HepG2 (cell line): ENCODE data around the gene SLC39A3. TPM values are rescaled to one million over a fixed set of nuclear protein-coding genes. Genes with fewer than 3 reads are reported as not detected.

Experiments
- ATAC-seq: fragments of 200-7000 bp; cut with Tn5 transposase; 3 replicates; pipeline ENCODE4 v1.9.1; 2020; ENCODE audit warnings: mild to moderate bottlenecking, moderate library complexity
- BruUV-seq: library from RNA; stranded (reverse); fragments of 400-500 nt; replicated peaks from 2 replicates; lab custom pipeline; 2021; lab: Mats Ljungman, UMichigan
- CTCF ChIA-PET: fragments of 300-600 bp; formaldehyde crosslinking; extraction: SDS; loops from one replicate; lab custom pipeline; 2021; ENCODE audit warnings: low total read pairs, inconsistent platforms, low intra/inter-chr PET ratio; lab: Yijun Ruan, JAX
- POLR2A ChIA-PET: fragments of 350-600 bp; sonication (Branson Sonifier 250); formaldehyde crosslinking; loops from one replicate; lab custom pipeline; 2020; ENCODE audit warnings: antibody characterized with exemption, inconsistent platforms; lab: Yijun Ruan, JAX
- DNase-seq: peaks from one replicate; pipeline ENCODE4 v3.0.0-alpha.2; 2015; ENCODE audit warnings: low spot score
- FAIRE-seq: peaks from 3 replicates; lab custom pipeline; 2011; peaks lifted over from hg19 to GRCh38; lab: Jason Lieb, UNC
- H2AFZ ChIP-seq: one replicate; pipeline ENCODE4 v1.6.1; 2011; ENCODE audit warnings: low read length, inconsistent platforms
- H3K27ac ChIP-seq: fragments of 300-600 bp; 3 replicates; pipeline ENCODE4 v1.8.0; 2011; ENCODE audit warnings: mixed run types, mild to moderate bottlenecking, mixed read lengths, low read length, inconsistent platforms; ENCODE audit not compliant: insufficient read depth; ENCODE audit errors: extremely low read length
- H3K27me3 ChIP-seq, 2 experiments: fragments of 200-600 bp in 1 of 2; 2 replicates in 1 of 2; 3 replicates in 1 of 2; pipeline versions ENCODE4 v1.6.0 to v1.8.0; 2011; ENCODE audit warnings: low read length in 2 of 2, mild to moderate bottlenecking in 2 of 2, moderate library complexity in 2 of 2, inconsistent platforms in 1 of 2; ENCODE audit not compliant: insufficient read depth in 2 of 2, control insufficient read depth in 1 of 2
- H3K36me3 ChIP-seq, 2 experiments: fragments of 200-600 bp in 1 of 2; replicated peaks in 1 of 2; 2 replicates in 1 of 2; 3 replicates in 1 of 2; pipeline versions ENCODE4 v1.5.1 to v1.8.0; 2011; ENCODE audit warnings: low read length in 2 of 2, inconsistent platforms in 1 of 2; ENCODE audit not compliant: insufficient read depth in 2 of 2, control insufficient read depth in 1 of 2
- H3K4me1 ChIP-seq: 2 replicates; pipeline ENCODE4 v1.5.1; 2012; ENCODE audit warnings: low read length, inconsistent platforms; ENCODE audit not compliant: insufficient read depth
- H3K4me2 ChIP-seq: 2 replicates; pipeline ENCODE4 v1.6.0; 2011; ENCODE audit warnings: low read depth, low read length, inconsistent platforms
- H3K4me3 ChIP-seq, 3 experiments: fragments of 200-600 bp in 1 of 3; sonication (generic), shearing (Covaris generic) in 1 of 3; replicated peaks in 1 of 3; 2 replicates each; pipeline ENCODE4 v1.5.1; 2011 to 2016; ENCODE audit warnings: low read length in 3 of 3, inconsistent platforms in 2 of 3, low read depth in 2 of 3, mild to moderate bottlenecking in 2 of 3, control low read depth in 1 of 3, mixed read lengths in 1 of 3; ENCODE audit not compliant: insufficient read depth in 1 of 3
- H3K79me2 ChIP-seq: one replicate; pipeline ENCODE4 v1.6.1; 2011; ENCODE audit warnings: low read length, inconsistent platforms; ENCODE audit not compliant: insufficient read depth
- H3K9ac ChIP-seq: 2 replicates; pipeline ENCODE4 v1.6.0; 2011; ENCODE audit warnings: mild to moderate bottlenecking, low read depth, low read length, inconsistent platforms; ENCODE audit not compliant: insufficient read depth
- H3K9me3 ChIP-seq: 2 replicates; pipeline ENCODE4 v1.5.1; 2012; ENCODE audit warnings: mild to moderate bottlenecking, low read length
- H4K20me1 ChIP-seq: 2 replicates; pipeline ENCODE4 v1.6.0; 2011; ENCODE audit warnings: inconsistent platforms, mild to moderate bottlenecking, low read length, moderate library complexity; ENCODE audit not compliant: insufficient read depth
- ATF6 ChIP-seq: sonication (generic); formaldehyde crosslinking; conservative IDR thresholded peaks from 2 replicates; pipeline ENCODE4 v1.4.0; 2020; ENCODE audit warnings: missing genetic modification reagents
- ELF4 ChIP-seq: sonication (generic); formaldehyde crosslinking; IDR thresholded peaks from 2 replicates; pipeline ENCODE4 v1.5.0; 2020; ENCODE audit warnings: missing genetic modification reagents, mild to moderate bottlenecking, moderate library complexity, borderline replicate concordance
- GMEB1 ChIP-seq: sonication (generic); formaldehyde crosslinking; IDR thresholded peaks from 2 replicates; pipeline ENCODE4 v1.5.1; 2020; ENCODE audit warnings: missing genetic modification reagents, mild to moderate bottlenecking, borderline replicate concordance
- HOXA7 ChIP-seq: sonication (generic); formaldehyde crosslinking; IDR thresholded peaks from 2 replicates; pipeline ENCODE4 v1.8.1; 2022; ENCODE audit warnings: mild to moderate bottlenecking, missing genetic modification reagents, moderate library complexity
- MLLT10 ChIP-seq: sonication (generic); formaldehyde crosslinking; IDR thresholded peaks from 2 replicates; pipeline ENCODE4 v1.4.0; 2020; ENCODE audit warnings: missing genetic modification reagents
- NFE2L1 ChIP-seq: sonication (generic); formaldehyde crosslinking; IDR thresholded peaks from 2 replicates; pipeline ENCODE4 v1.4.0; 2020; ENCODE audit warnings: missing genetic modification reagents, mild to moderate bottlenecking, borderline replicate concordance
- POGZ ChIP-seq: sonication (generic); formaldehyde crosslinking; IDR thresholded peaks from 2 replicates; pipeline ENCODE4 v1.4.0; 2020; ENCODE audit warnings: mild to moderate bottlenecking, missing genetic modification reagents
- TBX2 ChIP-seq: sonication (generic); formaldehyde crosslinking; IDR thresholded peaks from 2 replicates; pipeline ENCODE4 v1.5.0; 2020; ENCODE audit warnings: missing genetic modification reagents, mild to moderate bottlenecking, borderline replicate concordance
- TRAFD1 ChIP-seq: sonication (generic); formaldehyde crosslinking; IDR thresholded peaks from 2 replicates; pipeline ENCODE4 v1.5.1; 2020; ENCODE audit warnings: missing genetic modification reagents, mild to moderate bottlenecking, borderline replicate concordance
- ZNF256 ChIP-seq: sonication (generic); formaldehyde crosslinking; conservative IDR thresholded peaks from 2 replicates; pipeline ENCODE4 v1.4.0; 2020; ENCODE audit warnings: missing genetic modification reagents
- ZZZ3 ChIP-seq: sonication (generic); formaldehyde crosslinking; IDR thresholded peaks from 2 replicates; pipeline ENCODE4 v1.4.0; 2020; ENCODE audit warnings: missing genetic modification reagents, mild to moderate bottlenecking, borderline replicate concordance
- WGBS: methylation state at CpG from one replicate; pipeline ENCODE4 v1.1.6; 2017; ENCODE audit warnings: low lambda C conversion rate; 5-methylcytosine and 5-hydroxymethylcytosine counted together
- in situ Hi-C: cut with HindIII; loops from 2 replicates; pipeline ENCODE4 v1.10.0; 2017; ENCODE audit warnings: low pct_unique_long_range_greater_than_20kb; ENCODE audit not compliant: extremely low pct_ligation_motif_present
- intact Hi-C: fragments of 100-400 bp; cut with micrococcal nuclease; formaldehyde crosslinking; loops from one replicate; pipeline ENCODE4 v1.10.0; 2022; ENCODE audit not compliant: unreplicated experiment
- polyA plus RNA-seq, 8 experiments: library from polyadenylated mRNA; depleted of rRNA in 3 of 8; stranded (reverse) in 7 of 8; unstranded in 1 of 8; fragments of >200 nt; fragmentation: Illumina TruSeq in 4 of 8; extraction: Trizol in 4 of 8; gene quantifications; 2 replicates each; pipeline versions ENCODE4 v1.2.1 to v1.2.3, GENCODE V29; 2011 to 2016; ENCODE audit warnings: low read depth in 4 of 8, missing spikeins in 1 of 8, mixed read lengths in 1 of 8; ENCODE audit not compliant: insufficient read depth in 1 of 8
- total RNA-seq, 5 experiments: library from RNA; depleted of rRNA; stranded (reverse); fragments of >200 nt; fragmentation: Illumina TruSeq; extraction: Trizol; gene quantifications; 2 replicates each; pipeline ENCODE4 v1.2.3, GENCODE V29; 2016; ENCODE audit warnings: low read depth in 1 of 5

Gene SLC39A3
- total and polyA plus RNA-seq, 2 of the 13 experiments (the other 11 are each of a cell fraction or from before 2014, with no cell fraction given): 33.6 to 41.6 TPM

GRCh38 chr19:2693492-2694160 is 46.2 kb downstream of the SLC39A3 start:
- CTCF ChIA-PET: no interaction called here

More at GRCh38 chr19:2693492-2694160, 46.2 kb downstream of the SLC39A3 start:
- Histone ChIP-seq H2AFZ (no peak overlapping the region), H3K9ac (no peak overlapping the region), H4K20me1 (no peaks in the 10 kb centered on the region), H3K4me2 (no peak overlapping the region), H3K36me3 (no peaks in the 10 kb centered on the region; a peak in 1 of 5 replicates)
- POLR2A ChIA-PET: no interaction called here
- intact Hi-C loops: no loop called here
- DNase-seq: no peak
- TF ChIP-seq POGZ (no peak), GMEB1 (CRISPR knock-in tag) (no peak), TBX2 (CRISPR knock-in tag) (no peak), ZNF256 (no peak), NFE2L1 (CRISPR knock-in tag) (no peak), ZZZ3 (CRISPR knock-in tag) (no peak), MLLT10 (CRISPR knock-in tag) (no peak), ATF6 (no peak), HOXA7 (CRISPR knock-in tag) (no peak), TRAFD1 (no peak), ELF4 (CRISPR knock-in tag) (no peak)
- TF ChIP-seq, all 625 proteins: peak for 0
- in situ Hi-C loops: no loop called here
- FAIRE-seq (no peak), ATAC-seq (no peak)
- H3K27me3 ChIP-seq: no peaks in the 10 kb centered on the region
- no peaks in the 10 kb centered on the region for H3K9me3 ChIP-seq
- no peak overlapping the region for H3K27ac ChIP-seq
- peaks cover 22% of the 10 kb centered on the region for H3K4me1 ChIP-seq
- H3K4me3 ChIP-seq: no peak overlapping the region
- no peaks in the 10 kb centered on the region for H3K79me2 ChIP-seq
- BruUV-seq: no TSS peak
- 55% methylated on average over 8 of the region's 12 CpGs for WGBS
